GM12865 (cell line): Measurements from ENCODE around the gene SLC22A17.

Source experiments
- DNase-seq: peaks from one replicate; pipeline ENCODE4 v3.0.0; 2010; ENCODE audit warnings: low read depth
- H3K4me3 ChIP-seq: 2 replicates; pipeline ENCODE4 v1.5.1; 2011; ENCODE audit warnings: mild to moderate bottlenecking, low read depth, low read length, control low read depth
- CTCF ChIP-seq: IDR thresholded peaks from 2 replicates; pipeline ENCODE4 v1.5.1; 2011; ENCODE audit warnings: low read length, control low read depth, low read depth, inconsistent platforms; ENCODE audit not compliant: insufficient read depth; ENCODE audit errors: missing control alignments

The SLC22A17 gene

GRCh38 chr14:23385642-23386265, 33.1 kb upstream of the SLC22A17 start:
- H3K4me3 ChIP-seq: no peak overlapping the region
- TF ChIP-seq CTCF: no peak
- DNase-seq: no peak

GRCh38 chr14:23385244-23385641, 32.6 kb upstream of the SLC22A17 start:
- no peak for DNase-seq
- no peak overlapping the region for H3K4me3 ChIP-seq
- no peak for TF ChIP-seq CTCF

GRCh38 chr14:23384364-23385080, 31.8 kb upstream of the SLC22A17 start:
- DNase-seq: no peak
- TF ChIP-seq CTCF: no peak
- no peak overlapping the region for H3K4me3 ChIP-seq

GRCh38 chr14:23382731-23383440, 30.2 kb upstream of the SLC22A17 start:
- no peak for DNase-seq
- H3K4me3 ChIP-seq: no peak overlapping the region
- TF ChIP-seq CTCF: no peak

GRCh38 chr14:23382276-23382675, 29.6 kb upstream of the SLC22A17 start:
- TF ChIP-seq CTCF: no peak
- DNase-seq: no peak
- H3K4me3 ChIP-seq: no peak overlapping the region

GRCh38 chr14:23381871-23382270, 29.2 kb upstream of the SLC22A17 start:
- no peak for TF ChIP-seq CTCF
- DNase-seq: no peak
- H3K4me3 ChIP-seq: no peak overlapping the region
